ENCODE data around the gene TNNC2.
A peak's percentile ranks its signal among the peaks of the same experiment; 100 is the strongest.

Gene TNNC2

GRCh38 chr20:45827712-45828111 is 600 bp upstream of the TNNC2 start:
- DNase-seq (ENCODE audit: extremely low spot score): no peak
- no peak for TF ChIP-seq CTCF (IDR thresholded peaks at IDR 0.05; ENCODE audit: control extremely low read depth, extremely low read depth, low read depth, missing control alignments)
- CTCF ChIA-PET: interaction anchor here (1.6 kb wide), 1 partner anchor 14 kb away, joined by 5 read pairs; no protein-coding TSS in a partner anchor
- POLR2A ChIA-PET: interaction anchor here (0.7 kb wide), 1 partner anchor 136 kb away, joined by 3 read pairs; no protein-coding TSS in a partner anchor

GRCh38 chr20:45826381-45827019 is 612 bp downstream of the TNNC2 start:
- DNase-seq (ENCODE audit: extremely low spot score): no peak
- ChIA-PET CTCF (interaction anchor here (1.4 kb wide), 1 partner anchor 22 kb away, joined by 3 read pairs; no protein-coding TSS in a partner anchor), POLR2A (interaction anchor here (0.5 to 0.6 kb wide), 2 partner anchors 57 to 144 kb away, joined by 5 to 6 read pairs; no protein-coding TSS in a partner anchor)
- no peak for TF ChIP-seq CTCF (IDR thresholded peaks at IDR 0.05; ENCODE audit: control extremely low read depth, extremely low read depth, low read depth, missing control alignments)

GRCh38 chr20:45823949-45824835 is 2.9 kb downstream of the TNNC2 start:
- DNase-seq (ENCODE audit: extremely low spot score): peak; percentile 65
- TF ChIP-seq CTCF (IDR thresholded peaks at IDR 0.05; ENCODE audit: control extremely low read depth, extremely low read depth, low read depth, missing control alignments): peak; percentile 53
- CTCF ChIA-PET: interaction anchor here (0.7 to 1.2 kb wide), 5 partner anchors 9 to 145 kb away, joined by 3 to 7 read pairs (median 3); partner anchors contain the start of gene SNX21
- POLR2A ChIA-PET: interaction anchor here (0.6 kb wide), 1 partner anchor 9 kb away, joined by 3 read pairs; the partner anchor contains the start of gene SNX21

GRCh38 chr20:45822857-45823256 is 4.3 kb downstream of the TNNC2 start:
- no peak for TF ChIP-seq CTCF (IDR thresholded peaks at IDR 0.05; ENCODE audit: control extremely low read depth, extremely low read depth, low read depth, missing control alignments)
- no peak for DNase-seq (ENCODE audit: extremely low spot score)
- ChIA-PET CTCF (interaction anchor here (1.1 to 1.3 kb wide), 2 partner anchors 23 to 140 kb away, joined by 3 to 6 read pairs; no protein-coding TSS in a partner anchor), POLR2A (no interaction called here)

- POLR2A ChIA-PET: no interaction called here
- CTCF ChIA-PET: interaction anchor here (1.1 to 1.5 kb wide), 4 partner anchors 20 to 165 kb away, joined by 3 to 6 read pairs (median 4); no protein-coding TSS in a partner anchor
- no peak for TF ChIP-seq CTCF (IDR thresholded peaks at IDR 0.05; ENCODE audit: control extremely low read depth, extremely low read depth, low read depth, missing control alignments)
- no peak for DNase-seq (ENCODE audit: extremely low spot score)
Measured at GRCh38 chr20:45821947-45822346, 5.2 kb downstream of the TNNC2 start.

GRCh38 chr20:45819466-45819865 is 7.6 kb downstream of the TNNC2 start:
- CTCF ChIA-PET: interaction anchor here (1.0 to 3.8 kb wide), 3 partner anchors 14 to 48 kb away, joined by 3 to 19 read pairs (median 4); no protein-coding TSS in a partner anchor

More at GRCh38 chr20:45819466-45819865, 7.6 kb downstream of the TNNC2 start:
- no peak for DNase-seq (ENCODE audit: extremely low spot score)
- POLR2A ChIA-PET: interaction anchor here (0.6 kb wide), 1 partner anchor 12 kb away, joined by 5 read pairs; no protein-coding TSS in a partner anchor
- TF ChIP-seq CTCF (IDR thresholded peaks at IDR 0.05; ENCODE audit: control extremely low read depth, extremely low read depth, low read depth, missing control alignments): no peak
